RWPE1 (cell line): ENCODE results near the gene ULBP2.

ENCODE experiments used
- CTCF ChIA-PET: fragments of 350-600 bp; sonication (Branson Sonifier 250); formaldehyde crosslinking; extraction: SDS; loops from one replicate; lab custom pipeline; 2021; lab: Yijun Ruan, JAX
- POLR2A ChIA-PET: fragments of 400-600 bp; formaldehyde crosslinking; extraction: SDS; loops from one replicate; lab custom pipeline; 2020; ENCODE audit warnings: antibody characterized with exemption; ENCODE audit not compliant: low non-redundant PET; lab: Yijun Ruan, JAX
- DNase-seq: peaks from one replicate; pipeline ENCODE4 v3.0.0; 2012; ENCODE audit warnings: low spot score
- H3K27ac ChIP-seq: fragments of 450-650 bp; 2 replicates; pipeline ENCODE4 v1.5.1; 2017
- TF ChIP-seq, protein P1 (sequence below): fragments of 450-650 bp; conservative IDR thresholded peaks from 2 replicates; pipeline ENCODE4 v1.5.1; 2017; ENCODE audit warnings: low read depth, mild to moderate bottlenecking

The ULBP2 gene

DNA sequence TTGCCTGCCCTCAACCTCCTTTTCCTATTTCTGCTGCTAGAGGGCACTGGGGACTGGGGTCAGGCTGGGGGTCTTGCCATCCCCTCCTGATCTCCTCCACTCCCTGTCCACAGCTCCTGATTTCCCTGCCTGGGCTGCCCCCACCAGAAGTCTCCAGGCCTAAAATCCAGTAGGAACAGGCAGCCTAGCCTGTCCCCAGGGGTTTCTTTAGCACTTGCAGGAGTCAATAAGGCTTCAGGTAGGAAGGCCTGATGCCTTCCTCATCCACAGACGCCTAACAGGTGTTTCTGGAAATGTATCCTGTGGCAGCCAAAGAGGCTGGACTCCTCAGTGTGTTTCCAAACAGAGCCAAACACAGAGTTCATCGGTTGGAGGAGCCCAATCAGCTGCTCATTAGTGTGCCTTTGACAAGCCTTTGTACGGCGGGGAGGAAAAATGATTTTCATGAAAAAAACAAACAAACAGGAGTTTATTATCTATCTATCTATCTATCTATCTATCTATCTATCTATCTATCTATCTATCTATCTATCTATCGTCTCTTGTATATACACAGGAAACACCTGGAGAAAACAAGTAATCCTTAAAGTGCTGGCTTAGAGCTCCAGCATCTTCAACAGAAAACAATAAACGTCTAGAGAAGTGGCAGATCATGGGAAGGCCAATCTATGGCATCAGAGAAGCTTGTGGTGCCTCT, 40.2 kb upstream of the ULBP2 start:
- CTCF ChIA-PET = interaction anchor here (0.6 kb wide), 2 partner anchors 11 to 36 kb away, joined by 3 to 4 read pairs; no protein-coding TSS in a partner anchor
- peak overlapping the region; percentile 100 for H3K27ac ChIP-seq
- TF ChIP-seq, protein P1, sequence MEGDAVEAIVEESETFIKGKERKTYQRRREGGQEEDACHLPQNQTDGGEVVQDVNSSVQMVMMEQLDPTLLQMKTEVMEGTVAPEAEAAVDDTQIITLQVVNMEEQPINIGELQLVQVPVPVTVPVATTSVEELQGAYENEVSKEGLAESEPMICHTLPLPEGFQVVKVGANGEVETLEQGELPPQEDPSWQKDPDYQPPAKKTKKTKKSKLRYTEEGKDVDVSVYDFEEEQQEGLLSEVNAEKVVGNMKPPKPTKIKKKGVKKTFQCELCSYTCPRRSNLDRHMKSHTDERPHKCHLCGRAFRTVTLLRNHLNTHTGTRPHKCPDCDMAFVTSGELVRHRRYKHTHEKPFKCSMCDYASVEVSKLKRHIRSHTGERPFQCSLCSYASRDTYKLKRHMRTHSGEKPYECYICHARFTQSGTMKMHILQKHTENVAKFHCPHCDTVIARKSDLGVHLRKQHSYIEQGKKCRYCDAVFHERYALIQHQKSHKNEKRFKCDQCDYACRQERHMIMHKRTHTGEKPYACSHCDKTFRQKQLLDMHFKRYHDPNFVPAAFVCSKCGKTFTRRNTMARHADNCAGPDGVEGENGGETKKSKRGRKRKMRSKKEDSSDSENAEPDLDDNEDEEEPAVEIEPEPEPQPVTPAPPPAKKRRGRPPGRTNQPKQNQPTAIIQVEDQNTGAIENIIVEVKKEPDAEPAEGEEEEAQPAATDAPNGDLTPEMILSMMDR = no peak
- POLR2A ChIA-PET = no interaction called here
- no peak for DNase-seq

DNA sequence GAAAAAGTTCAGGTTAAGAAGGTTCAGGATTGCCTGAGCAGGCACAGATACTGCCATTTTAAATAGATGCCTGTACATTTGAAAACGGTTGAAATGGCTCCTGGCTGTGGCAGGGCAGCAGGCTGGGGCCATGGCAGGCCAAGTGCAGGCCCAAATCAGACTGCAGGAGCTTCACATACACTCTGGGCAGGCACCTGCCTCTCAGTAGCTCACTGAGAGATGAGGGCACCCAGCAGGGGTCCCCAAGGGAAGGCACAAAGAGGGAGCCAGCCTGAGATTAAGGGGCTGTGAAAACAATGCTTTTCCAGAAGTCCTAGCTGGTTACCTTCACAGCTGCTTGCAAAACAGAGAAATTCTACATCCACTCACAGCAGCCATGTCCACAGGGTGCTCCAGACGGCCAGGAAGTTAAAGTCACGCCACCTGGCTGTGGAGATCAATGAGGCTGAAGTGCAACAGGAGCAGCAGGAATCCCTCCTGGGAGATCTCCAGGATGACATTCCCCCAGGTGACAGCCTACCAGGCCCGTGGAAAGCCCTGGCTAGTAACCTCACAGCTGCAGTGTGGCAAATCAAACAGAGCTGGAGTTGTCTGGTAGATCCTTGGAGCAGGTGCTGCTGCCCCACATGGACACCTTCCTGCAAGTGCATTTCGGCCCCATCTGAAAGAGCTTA, 37.7 kb upstream of the ULBP2 start:
- TF ChIP-seq, protein P1 = no peak
- no peak overlapping the region for H3K27ac ChIP-seq
- no peak for DNase-seq
- ChIA-PET POLR2A (no interaction called here), CTCF (interaction anchor here (2.0 kb wide), 1 partner anchor 63 kb away, joined by 5 read pairs; no protein-coding TSS in a partner anchor)

DNA sequence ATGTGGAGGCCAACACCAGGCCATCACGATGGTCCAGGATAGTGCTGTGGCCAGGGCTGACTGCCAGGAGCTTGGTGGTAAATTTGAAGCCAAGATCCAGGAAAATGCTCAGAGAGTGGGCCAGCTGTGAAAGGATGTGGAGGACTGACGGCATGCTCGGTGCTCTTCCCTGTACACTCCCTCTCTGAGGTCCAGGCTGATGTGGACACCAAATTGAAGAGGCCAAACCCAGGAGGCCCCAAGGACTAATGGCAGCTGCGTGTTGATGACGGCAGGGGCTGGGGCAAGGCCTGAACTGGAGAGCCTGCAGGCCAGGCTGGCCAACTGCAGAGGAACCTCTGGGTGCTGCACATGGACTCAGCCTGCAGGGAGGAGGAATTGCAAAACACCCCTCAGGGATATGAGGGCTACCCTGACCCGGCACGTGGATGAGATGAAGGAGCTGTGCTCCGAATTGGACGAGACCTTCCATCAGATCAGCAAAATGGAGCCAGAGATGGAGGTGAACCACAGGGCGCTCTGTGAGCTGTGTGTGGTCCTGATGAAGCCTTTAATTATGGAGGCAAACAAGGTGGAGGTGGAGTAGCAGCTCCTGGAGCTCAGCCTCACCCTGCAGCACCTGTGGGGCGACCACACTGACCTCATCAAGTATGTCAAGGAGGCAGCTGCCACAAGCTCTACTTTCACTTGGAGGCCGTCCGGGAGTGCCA, 37.0 kb upstream of the ULBP2 start:
- TF ChIP-seq, protein P1 = no peak
- no peak overlapping the region for H3K27ac ChIP-seq
- ChIA-PET POLR2A (no interaction called here), CTCF (interaction anchor here (2.0 kb wide), 1 partner anchor 64 kb away, joined by 5 read pairs; no protein-coding TSS in a partner anchor)
- DNase-seq = no peak

DNA sequence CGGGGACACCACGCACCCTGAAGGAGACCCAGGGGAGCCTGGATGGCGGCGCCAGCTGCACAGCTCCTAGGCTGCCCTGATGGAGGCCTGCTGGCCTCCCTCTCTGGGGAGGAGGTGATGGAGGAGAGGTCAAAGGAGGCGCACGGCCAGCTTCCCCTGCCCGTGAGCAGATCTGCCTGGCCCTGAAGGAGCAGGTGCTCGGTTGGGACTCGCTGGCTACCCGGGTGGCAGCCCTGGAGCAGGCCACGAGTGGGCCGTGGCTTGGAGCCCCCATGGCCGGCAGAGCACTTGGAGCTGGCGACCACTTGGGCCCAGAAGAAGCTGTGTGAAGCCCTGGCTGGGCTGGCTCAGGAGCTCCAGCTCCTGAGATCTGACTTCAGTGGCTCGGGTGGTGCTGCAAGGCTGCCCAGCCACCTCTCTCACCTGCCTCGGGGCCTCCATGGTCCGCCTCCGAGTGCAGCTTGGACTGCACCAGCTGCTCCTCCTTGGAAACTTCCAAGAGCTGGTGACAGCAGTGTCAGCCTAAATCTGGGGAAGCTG, 36.4 kb upstream of the ULBP2 start:
- no peak for DNase-seq
- TF ChIP-seq, protein P1 = no peak
- ChIA-PET CTCF (interaction anchor here (2.0 kb wide), 1 partner anchor 65 kb away, joined by 5 read pairs; no protein-coding TSS in a partner anchor), POLR2A (no interaction called here)
- no peak overlapping the region for H3K27ac ChIP-seq

DNA sequence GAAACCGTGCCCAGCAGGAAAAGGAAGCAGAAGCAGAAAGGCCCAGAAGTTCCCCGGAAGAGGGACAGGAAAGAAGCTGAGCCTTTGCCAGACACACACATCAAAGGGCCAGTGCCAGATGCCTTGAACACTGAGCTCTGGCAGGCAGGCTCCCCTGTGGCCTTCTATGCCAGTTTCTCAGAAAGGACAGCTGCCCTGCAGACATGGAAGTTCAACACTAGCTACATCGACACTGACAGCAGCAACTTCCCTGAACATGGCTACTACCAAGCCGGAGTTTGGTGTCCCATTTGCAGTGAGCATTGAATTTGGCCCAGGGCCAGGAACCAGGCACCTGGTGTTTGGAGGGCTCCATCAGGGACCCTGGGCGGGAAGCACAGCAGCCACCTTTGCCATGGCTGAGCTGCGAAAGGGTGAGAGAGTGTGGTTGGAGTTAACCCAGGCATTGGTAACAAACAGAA, 35.9 kb upstream of the ULBP2 start:
- POLR2A ChIA-PET = no interaction called here
- TF ChIP-seq, protein P1 = no peak
- CTCF ChIA-PET = interaction anchor here (2.0 kb wide), 1 partner anchor 65 kb away, joined by 5 read pairs; no protein-coding TSS in a partner anchor
- no peak overlapping the region for H3K27ac ChIP-seq
- DNase-seq = no peak

DNA sequence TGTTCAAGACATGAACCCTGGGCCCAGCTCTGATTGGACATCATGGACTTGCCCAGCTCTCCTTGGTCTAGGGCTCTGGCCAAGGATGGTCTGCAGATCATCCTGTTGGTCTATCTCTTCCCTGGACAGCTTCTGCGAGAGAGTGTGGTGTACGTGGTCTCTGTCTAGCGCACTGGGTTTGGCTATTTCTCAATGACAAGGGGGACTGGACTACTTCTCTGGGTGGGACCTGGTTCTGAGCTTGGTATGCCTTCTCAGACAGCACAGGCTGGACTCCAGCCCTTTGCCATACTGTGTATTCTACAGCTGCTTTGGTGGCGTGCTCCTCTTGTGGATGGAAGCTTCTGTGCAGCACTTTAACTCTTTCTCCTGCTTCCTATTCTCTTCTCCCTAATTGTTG, 35.4 kb upstream of the ULBP2 start:
- CTCF ChIA-PET = interaction anchor here (0.6 kb wide), 1 partner anchor 129 kb away, joined by 3 read pairs; no protein-coding TSS in a partner anchor
- POLR2A ChIA-PET = no interaction called here
- TF ChIP-seq, protein P1 = no peak
- no peak for DNase-seq
- H3K27ac ChIP-seq = no peak overlapping the region
